GM18507 (cell line): Measurements from ENCODE around the gene HOXB4.
"Not testable (repeated sequence)": the region's sequence is repeated elsewhere in the genome, so short reads cannot be mapped to it uniquely, and the experiment has no call there.

Source experiments
- DNase-seq: peaks from one replicate; pipeline ENCODE4 v3.0.0; 2011; ENCODE audit warnings: low read depth; ENCODE audit not compliant: insufficient read length; ENCODE audit errors: extremely low spot score
- FAIRE-seq: peaks from 2 replicates; lab custom pipeline; 2011; peaks lifted over from hg19 to GRCh38; lab: Jason Lieb, UNC

The HOXB4 gene

DNA sequence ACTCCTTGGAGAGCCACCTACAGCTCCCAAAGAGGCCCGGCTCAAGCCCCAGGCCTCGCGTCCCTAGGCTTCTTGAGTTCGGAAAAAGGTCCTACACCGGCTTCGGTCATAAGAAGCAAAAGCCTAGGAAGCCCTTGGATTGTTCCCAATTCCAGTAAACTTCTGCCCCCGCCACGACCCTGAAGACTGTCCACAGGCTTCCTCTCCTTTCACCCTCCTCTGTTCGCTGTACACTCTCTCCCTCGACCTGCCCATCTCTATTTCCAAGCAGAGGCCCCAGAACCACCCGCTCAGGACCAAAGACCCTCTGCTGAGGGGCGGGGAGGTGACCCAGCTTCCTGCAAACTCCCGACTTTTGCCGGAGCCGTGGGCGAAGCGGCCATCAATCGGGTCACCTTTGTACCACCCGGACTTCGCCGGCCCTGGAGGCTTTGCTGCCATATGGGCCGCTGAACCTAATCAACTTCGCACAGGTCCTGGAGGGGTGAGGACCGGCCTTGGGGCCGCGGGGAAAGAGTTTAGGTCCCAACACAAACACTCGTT is 36.0 kb downstream of the HOXB4 start:
- DNase-seq, result no peak
- no peak for FAIRE-seq

DNA sequence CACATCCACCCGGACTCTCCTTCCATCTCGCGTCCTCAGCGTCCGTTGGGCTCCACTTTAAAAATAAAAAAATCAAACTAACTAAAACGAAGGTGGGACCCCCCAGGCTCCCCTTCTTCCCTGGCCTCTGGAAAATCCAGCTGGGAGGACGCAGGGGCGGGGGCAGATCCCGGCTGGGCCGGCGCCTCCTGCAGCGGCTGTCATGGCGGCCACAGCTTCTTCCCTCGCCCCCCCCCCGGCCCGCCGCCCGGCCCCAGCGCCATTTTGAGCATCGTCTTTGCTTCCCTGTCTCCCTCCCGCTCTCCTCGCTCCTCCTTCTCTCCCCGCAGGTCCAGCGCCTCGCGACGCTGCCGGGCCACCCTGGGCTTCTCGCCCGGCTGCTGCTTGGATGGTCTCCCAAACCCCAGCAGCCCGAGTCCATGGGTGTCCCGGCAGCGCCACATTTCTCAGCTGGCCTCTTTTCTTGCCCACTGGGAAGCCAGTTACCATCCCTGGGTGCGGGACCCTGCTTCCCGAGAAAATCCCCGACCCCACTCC is 36.5 kb downstream of the HOXB4 start:
- FAIRE-seq, result no peak
- DNase-seq, result no peak

DNA sequence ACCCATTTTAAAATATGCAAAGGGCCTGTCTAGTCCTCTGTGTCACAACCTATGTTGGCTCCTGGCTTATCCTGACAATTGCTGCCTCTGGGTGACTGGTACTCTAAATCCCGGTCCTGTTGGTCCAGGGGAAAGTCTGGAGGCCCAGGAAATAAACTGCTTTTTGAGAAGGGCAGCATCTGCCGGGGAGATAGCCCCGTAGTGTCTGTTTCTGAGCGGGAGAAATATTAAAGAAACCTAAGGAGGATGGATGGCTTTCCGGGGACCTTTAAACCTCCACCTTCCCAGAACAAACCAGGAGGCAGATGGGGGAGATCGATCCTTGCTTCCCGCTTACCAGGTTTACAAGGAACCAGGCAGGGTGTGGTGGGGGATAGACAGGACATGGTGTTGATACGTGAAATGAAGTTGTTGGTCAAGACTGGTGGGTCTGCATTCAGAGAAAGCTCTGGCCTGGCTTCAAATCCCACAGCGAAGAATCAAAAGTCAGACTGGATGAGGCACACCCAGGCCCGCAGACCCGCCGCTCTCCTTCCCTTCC is 37.0 kb downstream of the HOXB4 start:
- no peak for DNase-seq
- no peak for FAIRE-seq

DNA sequence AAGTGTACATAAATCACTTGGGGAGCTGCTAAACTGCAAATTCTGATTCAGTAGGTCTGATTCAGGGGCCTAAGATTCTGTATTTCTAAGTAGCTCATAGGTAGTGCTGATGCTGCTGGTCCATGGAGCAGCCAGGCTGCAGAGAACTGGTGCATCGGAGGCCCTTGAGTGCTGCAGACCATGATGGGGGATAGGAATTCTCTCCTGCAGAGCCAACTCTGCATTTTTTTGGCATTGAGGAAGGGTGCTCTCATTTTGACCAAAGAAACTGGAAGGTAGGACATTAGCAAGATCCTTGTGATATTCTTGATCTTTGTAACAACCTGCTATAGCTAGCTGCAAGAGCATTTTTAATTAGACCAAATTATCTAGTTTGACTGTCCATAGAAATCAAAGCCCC is 37.9 kb downstream of the HOXB4 start:
- DNase-seq (no peak), FAIRE-seq (no peak)

DNA sequence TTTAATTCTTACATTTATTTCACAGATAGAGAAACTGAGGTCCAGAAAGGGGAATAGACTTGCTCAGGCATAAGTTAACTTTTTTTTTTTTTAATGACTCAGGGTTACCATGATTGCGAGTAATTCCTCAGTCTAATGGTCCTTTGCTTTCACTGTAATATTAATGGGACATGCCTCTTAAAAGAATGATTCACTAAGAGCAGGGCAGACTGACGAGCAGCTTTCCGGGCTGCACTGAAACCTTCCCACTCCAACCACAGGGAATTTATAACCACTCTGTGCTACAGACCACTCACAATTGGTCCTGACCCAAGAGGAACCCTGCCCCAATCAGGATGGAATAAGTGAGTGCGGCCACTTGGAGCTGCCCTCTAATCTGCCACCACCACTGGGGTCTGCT is 39.0 kb downstream of the HOXB4 start:
- DNase-seq (no peak), FAIRE-seq (no peak)

DNA sequence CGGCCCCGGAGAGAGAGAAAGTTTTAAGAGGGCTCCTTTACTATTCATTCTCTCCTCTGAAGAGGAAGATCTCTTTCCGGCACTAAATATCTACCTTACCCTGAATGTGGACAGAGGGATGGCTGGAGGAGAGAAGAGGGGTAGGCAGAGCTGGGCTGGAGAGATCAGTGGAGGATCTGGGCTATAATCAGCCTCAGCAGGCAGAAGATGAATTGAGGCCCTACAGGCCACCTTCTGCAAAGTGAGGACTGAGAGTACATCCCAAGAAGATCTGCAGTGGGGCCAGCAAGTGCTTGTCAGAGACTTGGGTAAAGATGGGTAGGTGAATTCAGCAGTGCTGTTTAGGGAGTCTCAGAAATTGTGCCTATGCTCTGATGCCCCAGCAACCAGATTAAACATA is 40.8 kb downstream of the HOXB4 start:
- FAIRE-seq, result no peak
- DNase-seq, result no peak

DNA sequence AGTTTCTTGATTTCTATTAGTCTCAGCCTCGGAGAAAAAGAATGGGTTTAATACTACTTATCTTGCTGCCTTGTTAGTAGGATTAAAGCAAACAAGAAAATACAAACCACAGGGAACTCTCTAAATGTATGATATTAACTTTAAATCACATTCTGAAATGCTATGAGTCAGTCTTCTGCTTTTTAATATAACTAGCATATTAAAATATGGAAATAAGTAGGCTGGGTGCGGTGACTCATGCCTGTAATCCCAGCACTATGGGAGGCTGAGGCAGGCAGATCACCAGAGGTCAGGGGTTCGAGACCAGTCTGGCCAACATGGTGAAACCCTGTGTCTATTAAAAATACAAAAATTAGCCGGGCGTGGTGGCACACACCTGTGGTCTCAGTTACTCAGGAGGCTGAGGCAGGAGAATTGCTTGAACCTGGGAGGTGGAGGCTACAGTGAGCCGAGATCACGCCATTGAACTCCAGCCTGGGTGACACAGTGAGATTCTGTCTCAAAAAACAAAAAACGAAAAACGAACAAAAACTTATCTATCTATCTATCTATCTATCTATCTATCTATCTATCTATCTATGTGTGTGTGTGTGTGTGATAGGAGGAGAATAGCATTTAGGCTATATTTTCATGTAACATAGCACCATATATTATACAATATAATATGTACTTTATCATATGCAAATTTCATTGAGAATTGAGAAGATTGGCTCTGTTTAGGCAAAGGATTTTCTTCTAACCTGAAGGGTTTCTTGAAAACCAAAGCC is 42.2 kb downstream of the HOXB4 start:
- FAIRE-seq, DNase-seq: not testable (repeated sequence)

DNA sequence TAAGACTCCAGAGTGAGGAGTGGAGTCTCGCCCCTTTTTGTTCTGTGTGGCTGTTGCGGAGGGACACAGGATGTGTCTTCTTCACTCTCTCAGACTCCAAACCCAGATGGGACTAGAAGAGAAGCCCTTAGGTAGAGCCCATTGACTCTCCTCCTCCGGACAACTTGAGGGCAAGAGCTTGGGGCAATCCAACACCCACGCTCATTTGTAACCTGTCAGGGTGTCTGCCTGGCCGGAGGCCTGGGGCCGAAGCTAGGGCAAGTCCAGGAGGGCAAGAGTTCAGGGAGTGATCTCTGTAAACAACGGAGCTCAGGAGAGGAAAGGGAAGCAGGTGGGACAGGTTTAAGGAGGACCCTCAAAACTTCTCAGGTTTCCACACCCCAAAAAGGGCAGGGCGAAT is 45.9 kb downstream of the HOXB4 start:
- DNase-seq, result no peak
- no peak for FAIRE-seq

DNA sequence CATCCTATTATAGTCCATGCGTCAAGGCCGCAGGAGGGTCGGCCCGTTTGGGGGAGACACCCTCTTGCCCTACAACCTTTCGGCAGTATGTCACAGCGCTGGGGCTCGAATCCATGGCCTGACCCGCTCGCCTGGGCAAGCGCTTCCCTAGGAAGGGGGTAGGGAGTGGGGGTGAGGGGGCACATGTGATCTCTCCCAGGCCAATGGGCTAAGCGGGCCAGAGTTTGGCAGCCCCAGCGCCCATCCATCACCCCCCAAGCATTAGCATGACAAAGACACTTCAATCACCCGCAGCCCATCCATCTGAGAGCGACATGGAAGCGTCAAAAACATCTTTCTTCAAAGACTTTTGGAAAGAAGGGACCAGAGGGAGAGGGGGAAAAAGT is 47.3 kb downstream of the HOXB4 start, which contains the start of gene HOXB1:
Gene HOXB1 (minus strand): TSS at position 125 of the 386 bp plus-strand sequence. CDS start 107 bp downstream, at position 18.
- no peak for FAIRE-seq
- no peak for DNase-seq

DNA sequence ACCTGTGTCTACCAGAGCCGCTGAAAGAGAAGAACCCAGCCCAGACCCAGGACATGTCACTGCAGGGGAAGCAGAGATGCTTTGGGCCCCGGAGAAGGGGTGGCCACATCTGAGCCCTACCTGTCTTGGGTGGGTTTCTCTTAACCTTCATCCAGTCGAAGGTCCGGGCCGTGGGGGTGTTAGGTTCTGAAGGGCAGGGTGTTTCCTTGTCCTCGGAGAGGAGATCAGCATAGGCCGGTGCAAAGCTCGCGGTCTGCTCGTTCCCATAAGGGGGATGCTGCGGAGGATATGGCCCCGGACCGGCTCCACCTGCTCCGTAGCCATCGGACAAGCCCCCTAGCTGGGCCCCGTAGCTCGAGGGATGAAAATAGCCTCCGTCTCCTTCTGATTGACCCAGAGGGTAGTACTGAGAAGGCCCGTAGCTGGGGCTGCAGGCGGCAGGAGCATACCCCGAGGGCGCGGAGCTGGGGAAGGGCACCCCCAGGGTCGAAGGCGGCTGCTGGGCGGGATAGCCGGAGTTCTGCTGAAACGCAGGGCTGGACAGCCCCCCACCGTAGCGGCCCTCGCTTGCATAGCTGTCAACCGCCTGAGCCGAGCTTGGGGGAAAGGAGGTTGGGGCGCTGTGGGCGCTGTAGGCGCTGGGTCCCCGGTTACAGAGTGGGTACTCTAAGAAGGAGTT is 47.8 kb downstream of the HOXB4 start:
- FAIRE-seq, result no peak
- no peak for DNase-seq

DNA sequence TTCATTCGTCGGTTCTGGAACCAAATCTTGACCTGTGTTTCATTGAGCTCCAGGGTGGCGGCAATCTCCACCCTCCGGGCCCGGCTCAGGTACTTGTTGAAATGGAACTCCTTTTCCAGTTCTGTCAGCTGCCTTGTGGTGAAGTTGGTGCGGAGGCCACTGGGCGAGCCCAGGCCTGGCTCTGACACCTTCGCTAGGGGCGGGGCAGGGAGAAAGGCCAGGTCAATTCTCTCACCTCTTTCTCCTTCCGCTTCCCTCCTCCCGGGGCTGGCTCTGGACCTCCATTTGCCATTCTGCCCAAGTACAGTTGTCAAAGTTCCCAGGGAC is 48.5 kb downstream of the HOXB4 start:
- FAIRE-seq, result no peak
- DNase-seq, result no peak

DNA sequence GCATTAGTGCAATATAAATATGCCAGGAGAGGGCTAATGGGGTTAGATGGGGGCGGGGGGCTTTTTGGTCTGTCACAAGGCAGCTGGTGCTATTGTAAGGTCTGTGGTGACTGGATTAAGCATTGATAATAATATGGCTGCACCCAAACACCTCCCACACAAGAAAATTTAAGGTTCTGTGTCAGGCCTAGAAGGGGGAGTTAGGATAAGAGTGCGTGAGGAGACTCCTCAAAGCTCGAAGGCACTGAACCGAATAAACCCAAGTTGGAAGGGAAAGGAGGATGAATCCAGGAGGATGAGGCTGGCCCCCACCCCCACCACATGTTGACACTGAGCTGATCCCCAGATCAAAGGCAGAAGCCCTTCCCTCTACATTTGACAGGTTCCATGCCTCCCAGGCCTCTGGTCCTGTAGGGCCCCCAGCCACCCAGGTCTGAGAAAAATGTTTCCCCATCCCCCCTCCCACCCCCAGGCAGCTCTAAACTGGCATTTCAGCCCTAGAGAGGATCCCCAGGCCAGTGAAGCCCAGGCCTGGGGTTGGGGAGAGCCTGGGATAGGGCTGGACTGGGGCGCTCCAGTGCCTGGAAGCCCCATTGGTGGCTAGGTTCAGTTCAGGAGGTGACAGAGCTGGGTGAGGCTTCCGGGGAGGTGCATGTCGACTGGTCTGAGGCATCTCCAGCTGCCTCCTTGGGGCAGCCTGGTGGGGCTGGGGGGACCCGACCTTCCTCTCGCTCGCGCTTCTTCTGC is 49.0 kb downstream of the HOXB4 start:
- DNase-seq (no peak), FAIRE-seq (no peak)

DNA sequence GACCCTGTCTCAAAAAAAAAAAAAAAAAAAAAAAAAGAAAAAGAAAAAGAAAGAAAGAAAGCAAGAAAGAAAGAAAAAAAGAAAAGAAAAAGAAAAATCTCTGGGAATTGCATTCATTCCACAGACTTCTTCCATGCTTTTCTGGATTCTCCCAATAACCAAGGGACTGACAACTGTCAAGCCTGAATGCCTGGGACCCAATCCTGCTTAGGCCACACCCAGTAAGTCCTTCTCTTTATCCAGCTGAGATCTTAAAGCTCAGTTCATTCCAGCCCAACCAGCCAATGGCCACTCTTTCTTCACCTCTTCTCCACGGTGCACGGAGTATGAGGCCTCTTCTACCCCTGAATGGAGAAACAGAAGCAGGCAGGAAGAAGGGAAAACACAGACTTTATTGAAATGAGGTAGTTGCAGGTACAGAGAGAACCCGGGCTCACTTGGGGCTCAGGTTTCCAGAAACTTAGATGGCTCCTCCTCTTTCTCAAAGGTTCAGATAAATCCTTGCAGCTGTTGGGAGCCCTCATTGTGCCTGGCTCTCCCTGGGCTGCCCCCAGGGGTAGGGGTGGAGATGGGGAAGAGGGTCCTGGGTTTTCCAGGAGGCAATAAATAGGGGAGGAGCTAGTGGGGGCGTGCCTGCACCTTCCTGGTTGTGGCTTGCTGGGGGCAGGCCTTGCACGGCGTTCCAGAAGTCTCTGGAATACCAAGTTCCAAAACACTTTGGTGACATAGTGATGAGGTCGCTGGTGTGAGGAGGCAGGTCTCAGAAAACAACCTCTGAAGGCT is 49.8 kb downstream of the HOXB4 start:
- FAIRE-seq (no peak), DNase-seq (no peak)

DNA sequence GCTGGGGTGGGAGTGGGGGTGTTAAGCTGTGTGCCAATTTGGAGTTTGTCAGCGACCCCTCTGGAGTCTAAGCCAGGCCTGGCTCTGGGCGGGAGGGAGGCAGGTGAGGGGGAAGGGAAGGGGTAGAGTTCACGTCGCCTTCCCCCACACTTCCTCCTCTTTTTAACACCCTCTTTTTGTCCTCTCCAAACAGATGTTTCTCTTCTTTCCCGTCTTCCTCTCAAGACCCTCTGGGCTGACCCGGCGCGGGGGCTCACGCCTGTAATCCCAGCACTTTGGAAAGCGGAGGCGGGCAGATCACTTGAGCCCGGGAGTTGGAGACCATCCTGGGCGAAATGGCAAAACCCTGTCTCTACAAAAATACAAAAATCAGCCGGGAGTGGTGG is 50.6 kb downstream of the HOXB4 start:
- DNase-seq (no peak), FAIRE-seq (no peak)

DNA sequence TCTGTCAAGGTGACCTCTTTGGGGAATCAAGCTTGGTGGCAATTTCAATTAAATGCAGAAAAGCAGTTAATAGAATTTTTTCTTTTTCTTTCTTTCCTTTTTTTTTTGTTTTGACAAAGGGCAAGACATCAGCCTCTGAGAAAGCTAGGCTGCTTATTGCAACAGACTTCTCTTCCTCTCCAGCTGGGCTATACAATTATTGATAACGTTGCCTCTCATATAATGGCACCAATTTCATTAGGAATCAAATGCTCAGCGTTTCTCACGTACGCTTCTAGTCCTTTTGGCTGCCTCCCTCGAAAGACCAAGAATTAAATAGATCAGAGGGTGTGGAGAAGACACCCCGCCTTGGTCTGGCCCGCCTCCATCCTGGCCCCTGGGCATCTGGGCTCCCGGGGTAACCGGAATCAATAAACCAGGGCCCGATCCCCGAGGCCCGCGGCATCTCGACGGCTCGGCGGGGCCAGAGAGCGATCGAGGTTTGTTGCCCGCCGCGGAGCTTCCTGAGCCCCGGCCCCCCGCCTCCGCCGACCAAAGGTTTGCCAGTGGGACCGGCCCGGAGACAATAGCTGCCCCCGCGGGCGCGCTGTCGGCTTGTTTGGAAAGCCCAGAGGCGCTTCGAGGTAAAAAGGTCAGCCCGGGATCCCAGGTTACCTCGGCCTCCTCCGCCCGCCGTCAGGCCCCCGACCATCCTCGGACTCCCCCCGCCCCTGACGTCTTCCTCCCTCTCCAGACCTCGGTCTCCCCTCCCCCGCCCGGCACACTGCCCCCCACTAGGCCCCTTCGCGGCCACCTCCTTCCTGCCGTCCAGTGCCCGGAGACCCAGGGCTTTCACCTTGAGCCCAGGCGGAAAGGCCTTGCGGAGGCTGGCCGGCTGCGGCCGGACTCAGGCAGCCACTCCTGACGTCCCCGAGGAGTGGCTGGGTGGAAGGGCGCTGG is 51.3 kb downstream of the HOXB4 start:
- DNase-seq, result no peak
- no peak for FAIRE-seq
